HEK293 (cell line): Measurements from ENCODE around the gene ADGRB3.

Experiments used
- CTCF ChIA-PET: fragments of 350-600 bp; formaldehyde crosslinking; extraction: SDS; loops from one replicate; lab custom pipeline; 2021; ENCODE audit warnings: antibody characterized with exemption; lab: Yijun Ruan, JAX
- POLR2A ChIA-PET: fragments of 300-600 bp; formaldehyde crosslinking; extraction: SDS; loops from one replicate; lab custom pipeline; 2020; ENCODE audit warnings: antibody characterized with exemption, inconsistent platforms; lab: Yijun Ruan, JAX
- H3K27ac ChIP-seq: fragments of 200-500 bp; sonication (Bioruptor generic); 2 replicates; pipeline ENCODE4 v1.5.1; 2014; ENCODE audit warnings: low read depth, low read length, control low read depth, inconsistent platforms; ENCODE audit errors: extremely low read depth
- H3K36me3 ChIP-seq, 2 experiments: fragments of 200-500 bp in 1 of 2; sonication (Bioruptor generic) in 1 of 2; 1 replicate in 1 of 2; 2 replicates in 1 of 2; pipeline ENCODE4 v1.5.1; 2014 to 2017; ENCODE audit warnings: inconsistent platforms in 2 of 2, low read length in 2 of 2; ENCODE audit not compliant: control insufficient read depth in 2 of 2, insufficient read depth in 1 of 2
- H3K4me1 ChIP-seq: fragments of 200-500 bp; sonication (Bioruptor generic); 2 replicates; pipeline ENCODE4 v1.5.1; 2014; ENCODE audit warnings: mild to moderate bottlenecking, low read length, inconsistent platforms; ENCODE audit not compliant: control insufficient read depth, insufficient read depth
- H3K4me3 ChIP-seq: 2 replicates; pipeline ENCODE4 v1.5.1; 2011; ENCODE audit warnings: low read depth, mild to moderate bottlenecking, control low read depth, low read length, moderate library complexity
- H3K9me3 ChIP-seq: fragments of 200-500 bp; sonication (Bioruptor generic); 2 replicates; pipeline ENCODE4 v1.5.1; 2014; ENCODE audit warnings: low read depth, low read length, inconsistent platforms; ENCODE audit not compliant: control insufficient read depth, insufficient read depth
- BCL6B ChIP-seq: fragments of 450-650 bp; formaldehyde crosslinking; IDR thresholded peaks from 2 replicates; pipeline ENCODE4 v1.5.1; 2017; ENCODE audit warnings: missing biosample characterization, missing genetic modification characterization
- CTCF ChIP-seq: fragments of 450-650 bp; formaldehyde crosslinking; IDR thresholded peaks from 2 replicates; pipeline ENCODE4 v1.5.1; 2016; ENCODE audit warnings: missing biosample characterization, missing genetic modification characterization
- GLIS2 ChIP-seq: fragments of 450-650 bp; formaldehyde crosslinking; IDR thresholded peaks from 2 replicates; pipeline ENCODE4 v1.5.1; 2016; ENCODE audit warnings: missing biosample characterization, missing genetic modification characterization
- MYNN ChIP-seq: fragments of 450-650 bp; formaldehyde crosslinking; IDR thresholded peaks from 2 replicates; pipeline ENCODE4 v1.5.1; 2016; ENCODE audit warnings: missing biosample characterization, missing genetic modification characterization, borderline replicate concordance
- PRDM4 ChIP-seq: fragments of 450-650 bp; formaldehyde crosslinking; IDR thresholded peaks from 2 replicates; pipeline ENCODE4 v1.5.1; 2017; ENCODE audit warnings: missing biosample characterization, missing genetic modification characterization
- PRDM6 ChIP-seq: fragments of 450-650 bp; formaldehyde crosslinking; IDR thresholded peaks from 2 replicates; pipeline ENCODE4 v1.5.1; 2017; ENCODE audit warnings: missing biosample characterization, missing genetic modification characterization
- RBAK ChIP-seq: fragments of 450-650 bp; formaldehyde crosslinking; IDR thresholded peaks from 2 replicates; pipeline ENCODE4 v1.5.1; 2016; ENCODE audit warnings: missing biosample characterization, missing genetic modification characterization
- SETDB1 ChIP-seq: IDR thresholded peaks from one replicate; pipeline ENCODE4 v1.6.1; 2017; ENCODE audit warnings: mild to moderate bottlenecking, low read length, moderate library complexity, mixed read lengths; ENCODE audit not compliant: insufficient read length
- WT1 ChIP-seq: fragments of 450-650 bp; formaldehyde crosslinking; IDR thresholded peaks from 2 replicates; pipeline ENCODE4 v1.5.1; 2016; ENCODE audit warnings: missing biosample characterization, missing genetic modification characterization
- YY1 ChIP-seq: fragments of 450-650 bp; formaldehyde crosslinking; IDR thresholded peaks from 2 replicates; pipeline ENCODE4 v1.5.1; 2018; ENCODE audit warnings: missing biosample characterization, missing genetic modification characterization
- YY2 ChIP-seq: fragments of 450-650 bp; formaldehyde crosslinking; IDR thresholded peaks from 2 replicates; pipeline ENCODE4 v1.5.1; 2016; ENCODE audit warnings: missing biosample characterization, missing genetic modification characterization
- ZBTB21 ChIP-seq: fragments of 450-650 bp; formaldehyde crosslinking; IDR thresholded peaks from 2 replicates; pipeline ENCODE4 v1.5.1; 2017; ENCODE audit warnings: missing biosample characterization, missing genetic modification characterization
- ZEB2 ChIP-seq: fragments of 450-650 bp; formaldehyde crosslinking; IDR thresholded peaks from 2 replicates; pipeline ENCODE4 v1.5.1; 2016; ENCODE audit warnings: missing biosample characterization, missing genetic modification characterization
- ZFP41 ChIP-seq: fragments of 450-650 bp; formaldehyde crosslinking; IDR thresholded peaks from 2 replicates; pipeline ENCODE4 v1.5.1; 2016; ENCODE audit warnings: missing biosample characterization, missing genetic modification characterization, borderline replicate concordance
- ZNF133 ChIP-seq: fragments of 450-650 bp; formaldehyde crosslinking; IDR thresholded peaks from 2 replicates; pipeline ENCODE4 v1.5.1; 2016; ENCODE audit warnings: missing biosample characterization, missing genetic modification characterization
- ZNF2 ChIP-seq: fragments of 450-650 bp; formaldehyde crosslinking; IDR thresholded peaks from 2 replicates; pipeline ENCODE4 v1.5.1; 2016; ENCODE audit warnings: missing biosample characterization, missing genetic modification characterization
- ZNF248 ChIP-seq: fragments of 450-650 bp; formaldehyde crosslinking; IDR thresholded peaks from 2 replicates; pipeline ENCODE4 v1.5.1; 2017; ENCODE audit warnings: missing biosample characterization, missing genetic modification characterization
- ZNF280C ChIP-seq: fragments of 450-650 bp; formaldehyde crosslinking; IDR thresholded peaks from 2 replicates; pipeline ENCODE4 v1.5.1; 2016; ENCODE audit warnings: missing biosample characterization, missing genetic modification characterization
- ZNF37A ChIP-seq: fragments of 450-650 bp; IDR thresholded peaks from 2 replicates; pipeline ENCODE4 v1.5.1; 2018; ENCODE audit warnings: missing biosample characterization, missing genetic modification characterization
- ZNF530 ChIP-seq: fragments of 450-650 bp; formaldehyde crosslinking; IDR thresholded peaks from 2 replicates; pipeline ENCODE4 v1.5.1; 2016; ENCODE audit warnings: low read depth, missing biosample characterization, missing genetic modification characterization
- ZNF558 ChIP-seq: fragments of 450-650 bp; formaldehyde crosslinking; IDR thresholded peaks from 2 replicates; pipeline ENCODE4 v1.5.1; 2016; ENCODE audit warnings: missing biosample characterization, missing genetic modification characterization
- ZNF585B ChIP-seq: fragments of 450-650 bp; formaldehyde crosslinking; IDR thresholded peaks from 2 replicates; pipeline ENCODE4 v1.5.1; 2016; ENCODE audit warnings: missing biosample characterization, missing genetic modification characterization
- ZNF670 ChIP-seq: fragments of 450-650 bp; formaldehyde crosslinking; IDR thresholded peaks from 2 replicates; pipeline ENCODE4 v1.5.1; 2016; ENCODE audit warnings: missing biosample characterization, missing genetic modification characterization, low read depth
- ZNF792 ChIP-seq: fragments of 450-650 bp; formaldehyde crosslinking; IDR thresholded peaks from 2 replicates; pipeline ENCODE4 v1.5.1; 2016; ENCODE audit warnings: missing biosample characterization, missing genetic modification characterization

ADGRB3 gene

GRCh38 chr6:69135927-69136326 is 500.8 kb downstream of the ADGRB3 start:
- ChIA-PET CTCF (no interaction called here), POLR2A (no interaction called here)
- TF ChIP-seq PRDM4 (no peak), MYNN (tag by site-specific recombination) (no peak), ZNF530 (tag by site-specific recombination) (no peak), ZNF133 (tag by site-specific recombination) (no peak), ZNF792 (tag by site-specific recombination) (no peak), ZNF37A (tag by site-specific recombination) (no peak), CTCF (no peak)
- Histone ChIP-seq H3K9me3 (no peaks in the 10 kb centered on the region), H3K4me1 (no peaks in the 10 kb centered on the region), H3K36me3 (no peaks in the 10 kb centered on the region), H3K4me3 (no peak overlapping the region), H3K27ac (no peak overlapping the region)

- Histone ChIP-seq H3K4me3 (no peak overlapping the region), H3K9me3 (no peaks in the 10 kb centered on the region), H3K36me3 (no peaks in the 10 kb centered on the region), H3K27ac (no peak overlapping the region), H3K4me1 (no peaks in the 10 kb centered on the region)
- POLR2A ChIA-PET, result no interaction called here
- CTCF ChIA-PET, result no interaction called here
- TF ChIP-seq ZNF248 (no peak), YY2 (no peak), WT1 (no peak), PRDM6 (tag by site-specific recombination) (no peak), GLIS2 (tag by site-specific recombination) (no peak), ZNF133 (tag by site-specific recombination) (no peak), RBAK (tag by site-specific recombination) (no peak), YY1 (no peak), ZNF558 (tag by site-specific recombination) (no peak), SETDB1 (no peak), ZFP41 (no peak)
Observed at GRCh38 chr6:69138148-69138547, 503.1 kb downstream of the ADGRB3 start.

- Histone ChIP-seq H3K9me3 (no peaks in the 10 kb centered on the region), H3K4me3 (no peak overlapping the region), H3K36me3 (no peaks in the 10 kb centered on the region), H3K27ac (no peak overlapping the region), H3K4me1 (no peaks in the 10 kb centered on the region)
- POLR2A ChIA-PET, result no interaction called here
- CTCF ChIA-PET, result no interaction called here
- TF ChIP-seq ZEB2 (tag by site-specific recombination) (no peak), BCL6B (tag by site-specific recombination) (no peak), ZNF670 (tag by site-specific recombination) (no peak), ZBTB21 (tag by site-specific recombination) (no peak), ZNF280C (no peak), ZNF2 (tag by site-specific recombination) (no peak), ZNF585B (tag by site-specific recombination) (no peak)
Observed at GRCh38 chr6:69138893-69139494, 503.9 kb downstream of the ADGRB3 start.
